Fibroblast of the aortic adventitia (primary cell): ENCODE data around the gene STK11. TPM values are rescaled to one million over a fixed set of nuclear protein-coding genes. Genes with fewer than 3 reads are reported as not detected.

Source experiments
- DNase-seq: peaks from one replicate; pipeline ENCODE4 v3.0.0-alpha.2; 2010; ENCODE audit warnings: low read depth
- H3K4me3 ChIP-seq: 2 replicates; pipeline ENCODE4 v1.5.1; 2011; ENCODE audit warnings: low read depth, mild to moderate bottlenecking, control low read depth, low read length, moderate library complexity
- CTCF ChIP-seq: IDR thresholded peaks from 2 replicates; pipeline ENCODE4 v1.5.1; 2011; ENCODE audit warnings: mild to moderate bottlenecking, low read length, control low read depth, inconsistent platforms; ENCODE audit not compliant: insufficient read depth
- total RNA-seq: library from RNA; depleted of rRNA; stranded (reverse); fragments of >200 nt; gene quantifications from 2 replicates; pipeline ENCODE4 v1.2.3, GENCODE V29; 2012; ENCODE audit warnings: low replicate concordance

The STK11 gene
- total RNA-seq, 1 donor = 54.1 TPM

DNA sequence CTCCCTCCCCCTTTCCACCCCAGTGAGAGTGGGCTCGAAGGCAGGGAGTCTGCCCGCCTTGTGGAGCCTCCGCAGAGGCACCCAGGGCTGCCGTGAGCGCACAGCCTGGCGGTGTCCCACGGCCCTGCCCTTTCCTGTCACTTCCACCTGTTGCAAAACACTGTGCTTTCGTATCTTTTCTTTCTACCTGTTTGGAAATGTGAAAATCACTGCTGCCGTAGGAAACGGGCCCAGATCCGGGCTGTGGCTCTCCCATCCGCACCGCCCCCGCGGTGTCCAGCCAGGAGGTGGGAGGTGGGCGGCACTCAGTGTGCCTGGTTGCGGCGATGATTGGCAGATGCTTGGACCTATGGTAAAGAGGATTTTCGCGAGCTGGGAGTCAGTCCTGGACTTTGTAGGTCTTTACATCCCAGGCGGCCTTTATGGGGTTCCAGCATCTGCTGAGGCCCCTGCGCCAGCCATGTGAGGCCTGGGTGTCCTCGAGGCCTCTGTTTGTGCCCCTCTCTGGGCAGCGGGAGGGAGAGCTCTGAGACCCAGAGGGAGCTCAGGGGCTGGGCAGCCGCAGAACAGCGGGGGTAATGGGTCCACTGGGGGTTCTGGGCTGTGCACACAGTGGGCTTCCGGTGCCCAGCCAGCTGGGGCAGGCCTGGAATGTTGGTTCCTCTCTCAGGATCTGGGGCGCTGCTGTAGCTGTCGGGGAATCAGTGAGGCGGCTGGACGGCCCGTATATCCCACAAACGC, 6.1 kb downstream of the STK11 start:
- no peak overlapping the region for H3K4me3 ChIP-seq
- DNase-seq = no peak
- TF ChIP-seq CTCF = no peak

DNA sequence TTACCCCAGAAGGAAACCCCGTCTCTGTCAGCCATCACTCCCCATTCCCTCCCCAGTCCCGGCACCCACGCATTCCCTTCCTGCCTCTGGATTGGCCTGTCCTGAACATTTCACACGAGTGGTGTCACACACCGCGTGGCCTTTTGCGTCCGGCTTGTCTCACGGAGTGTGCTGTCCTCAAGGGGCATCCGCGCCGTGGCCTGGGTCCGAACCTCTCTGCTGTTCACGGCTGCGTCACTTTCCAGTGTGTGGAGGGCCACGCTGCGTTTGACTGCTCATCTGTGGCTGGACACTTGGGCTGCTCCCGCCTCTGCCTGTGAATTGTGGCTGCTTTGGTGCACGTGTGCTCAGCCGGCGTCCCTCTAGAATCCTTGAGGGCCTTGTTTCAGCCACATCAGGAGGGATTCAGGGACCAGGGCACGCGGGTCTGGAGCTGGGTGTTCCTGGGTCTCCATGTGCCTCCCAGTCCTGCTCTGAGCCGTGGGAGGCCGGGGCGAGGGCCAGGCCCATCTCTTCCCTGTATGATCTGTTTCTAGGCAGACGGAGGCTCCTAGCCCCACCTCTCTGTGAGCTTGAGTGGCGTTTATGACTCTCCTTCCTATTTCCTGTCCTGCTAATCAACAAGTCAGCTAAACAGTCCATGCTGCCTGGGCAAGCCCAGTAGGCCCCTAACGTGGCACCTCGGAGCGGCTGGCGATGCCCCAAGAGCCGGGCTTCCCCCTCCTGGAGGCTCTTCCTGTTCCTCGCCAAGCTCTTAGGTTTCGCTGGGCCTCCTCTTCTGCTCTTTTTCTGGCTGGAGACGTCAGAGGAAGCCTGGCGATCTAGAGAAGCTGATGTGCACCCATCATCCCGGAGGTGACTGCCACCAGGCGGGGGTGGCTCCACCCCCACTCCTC, 8.1 kb downstream of the STK11 start:
- no peak overlapping the region for H3K4me3 ChIP-seq
- no peak for TF ChIP-seq CTCF
- DNase-seq = no peak

- no peak overlapping the region for H3K4me3 ChIP-seq
- TF ChIP-seq CTCF = no peak
- DNase-seq = no peak
Observed at GRCh38 chr19:1214299-1214861, 8.8 kb downstream of the STK11 start.

DNA sequence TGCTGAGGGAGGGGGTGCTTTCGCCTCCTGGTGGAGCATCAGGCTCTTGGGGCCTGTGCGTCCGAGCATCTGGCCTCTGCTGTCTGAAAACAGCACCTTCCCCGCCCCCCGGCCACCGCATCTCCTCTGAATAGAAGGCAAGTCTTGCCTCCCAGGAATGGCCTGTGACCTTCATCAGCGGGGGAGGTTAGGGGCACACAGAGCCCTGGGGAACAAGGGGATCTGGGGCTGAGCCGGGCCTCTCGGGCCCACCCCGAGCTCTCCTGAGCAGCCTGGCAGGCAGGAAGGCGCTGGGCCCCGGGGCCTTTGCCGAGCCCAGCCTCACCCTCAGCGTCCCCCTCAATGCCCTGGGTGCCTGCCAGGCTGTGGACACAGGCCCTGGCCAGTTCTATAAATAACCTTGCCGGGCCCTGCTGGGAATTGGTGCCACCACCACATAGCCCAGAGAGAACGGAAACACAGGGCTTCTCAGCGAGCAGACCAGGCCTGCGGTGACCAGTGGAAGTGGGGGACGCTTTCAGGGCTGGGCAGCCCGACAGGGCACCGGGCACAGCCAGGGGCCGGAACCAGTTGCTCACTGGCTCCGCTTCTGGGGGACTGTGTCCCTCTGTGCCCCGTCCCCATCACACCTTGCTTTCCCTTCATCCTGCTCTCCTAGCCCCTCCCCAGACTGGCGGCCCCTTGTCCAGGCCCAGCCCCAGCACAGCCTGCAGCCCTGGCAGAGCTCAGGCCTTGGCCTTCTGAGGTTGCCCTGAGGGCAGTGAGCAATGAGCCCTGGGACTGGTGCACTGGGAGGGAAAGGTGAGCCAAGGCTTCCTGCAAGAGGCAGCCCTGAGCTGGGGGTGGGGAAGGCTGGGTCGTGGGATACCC, 9.5 kb downstream of the STK11 start:
- TF ChIP-seq CTCF = no peak
- no peak for DNase-seq
- H3K4me3 ChIP-seq = no peak overlapping the region

- no peak overlapping the region for H3K4me3 ChIP-seq
- DNase-seq = no peak
- no peak for TF ChIP-seq CTCF
Observed at GRCh38 chr19:1216756-1217155, 11.2 kb downstream of the STK11 start.

GRCh38 chr19:1217366-1217765, 11.8 kb downstream of the STK11 start:
- no peak for DNase-seq
- TF ChIP-seq CTCF = no peak
- H3K4me3 ChIP-seq = no peak overlapping the region
